GM20431 (cell line): ENCODE measurements around the gene NEK8.
"Not testable (repeated sequence)": the region's sequence is repeated elsewhere in the genome, so short reads cannot be mapped to it uniquely, and the experiment has no call there.

Source experiments
- in situ Hi-C: fragments of 300-500 bp; cut with MseI, MboI; formaldehyde crosslinking; loops from one replicate; pipeline ENCODE4 v1.15.0; 2020; ENCODE audit warnings: low sequenced_read_pairs; ENCODE audit not compliant: unreplicated experiment

NEK8 gene

DNA sequence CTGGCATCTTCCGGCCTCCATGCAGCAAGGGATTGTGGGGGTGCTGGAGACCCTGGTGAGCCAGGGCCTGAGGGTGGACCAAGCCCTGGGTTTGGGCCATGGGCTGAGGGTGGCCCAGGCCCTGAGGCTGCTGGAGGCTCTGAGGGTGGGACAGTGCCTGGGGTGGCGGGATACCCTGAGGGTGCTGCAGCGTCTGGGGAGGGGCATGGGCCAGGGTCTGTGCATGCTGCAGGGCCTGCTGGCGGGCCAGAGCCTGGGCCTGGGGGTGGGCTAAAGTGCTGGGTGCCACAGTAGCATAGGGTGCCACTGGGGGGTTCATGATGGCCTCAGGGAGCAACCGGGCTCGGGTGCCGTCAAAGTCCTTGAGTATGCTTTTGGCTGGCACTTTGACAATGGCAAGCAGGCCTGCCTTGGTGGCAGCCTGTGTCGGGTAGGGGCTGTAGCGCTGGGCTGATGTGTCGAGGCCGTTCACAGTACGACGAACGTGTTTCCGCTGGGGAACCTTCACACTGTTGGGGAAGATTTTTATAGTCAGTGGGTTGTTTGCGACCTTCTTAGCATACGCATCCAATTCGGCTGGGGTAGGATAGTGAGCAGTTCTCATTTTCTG is 30.8 kb downstream of the NEK8 start:
- in situ Hi-C loops, result no loop called here

- in situ Hi-C loops, result no loop called here
Observed at GRCh38 chr17:28760601-28761562, 32.3 kb downstream of the NEK8 start.

DNA sequence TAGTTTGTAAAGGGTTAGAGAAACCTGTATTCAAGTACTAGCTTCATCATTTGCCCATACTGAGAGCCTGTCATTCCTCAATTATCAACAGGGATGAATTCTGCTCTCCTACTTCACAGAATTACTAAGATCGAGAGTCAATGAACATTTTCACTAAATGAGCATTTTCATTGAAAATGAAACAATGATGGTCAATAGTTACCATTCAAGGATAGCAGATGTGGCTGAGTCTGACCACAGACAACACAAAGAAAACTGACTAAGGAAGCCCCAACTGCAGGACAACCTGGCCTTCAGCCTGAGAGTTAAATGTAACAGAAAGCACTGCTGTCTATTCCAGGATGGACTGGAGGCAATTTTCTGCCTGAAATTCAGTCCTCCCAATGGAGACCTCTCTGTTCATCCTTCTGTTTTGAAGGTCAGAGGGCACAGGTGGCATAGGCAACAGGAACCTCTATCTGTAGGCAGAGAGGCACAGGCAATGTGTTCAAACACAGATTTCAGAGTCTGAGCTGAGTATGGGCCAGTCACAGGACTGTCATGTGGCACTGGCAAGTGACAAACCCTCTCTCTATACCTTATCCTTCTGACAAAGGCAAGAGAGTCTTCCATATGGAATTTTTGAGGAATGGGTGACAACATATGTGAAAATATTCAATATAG is 34.7 kb downstream of the NEK8 start:
- in situ Hi-C loops, result no loop called here

DNA sequence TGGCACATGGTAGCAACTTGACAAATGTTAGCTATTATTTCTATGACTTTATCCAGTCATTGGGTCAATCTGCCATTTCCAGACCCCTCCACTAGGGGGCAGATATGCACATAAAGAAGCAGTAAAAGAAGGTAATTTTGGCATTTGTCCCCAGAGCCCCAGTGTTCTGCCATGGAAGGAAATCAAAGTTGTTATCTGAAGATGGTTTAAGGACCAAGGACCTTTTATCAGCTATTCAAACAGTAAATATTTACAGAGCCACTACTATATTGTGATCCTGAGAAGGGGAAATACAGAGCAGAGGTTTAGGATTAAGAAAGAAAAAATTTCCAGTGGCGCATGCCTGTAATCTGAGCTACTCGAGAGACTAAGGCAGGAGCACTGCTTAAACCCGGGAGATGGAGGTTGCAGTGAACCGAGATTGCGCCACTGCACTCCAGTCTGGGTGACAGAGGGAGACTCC is 35.2 kb downstream of the NEK8 start:
- in situ Hi-C loops, result no loop called here

DNA sequence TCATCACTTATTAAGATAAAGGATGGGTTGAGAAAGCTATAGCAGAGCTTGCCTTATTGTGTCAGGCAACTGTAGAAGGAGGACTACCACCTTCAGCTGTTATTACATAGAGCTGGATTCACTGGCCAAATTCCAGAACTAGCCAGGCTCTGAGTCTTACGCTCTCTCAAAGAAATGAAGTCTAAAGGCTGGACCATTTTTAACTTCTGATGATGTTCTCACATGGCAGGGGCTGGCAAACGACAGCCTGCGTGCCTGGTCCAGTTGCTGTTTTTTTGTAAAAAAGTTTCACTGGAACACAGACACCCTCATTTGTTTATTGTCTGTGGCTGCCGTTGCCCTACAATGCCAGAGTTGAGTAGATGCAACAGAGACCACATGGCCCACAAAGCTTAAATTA is 36.5 kb downstream of the NEK8 start:
- in situ Hi-C loops, result no loop called here

DNA sequence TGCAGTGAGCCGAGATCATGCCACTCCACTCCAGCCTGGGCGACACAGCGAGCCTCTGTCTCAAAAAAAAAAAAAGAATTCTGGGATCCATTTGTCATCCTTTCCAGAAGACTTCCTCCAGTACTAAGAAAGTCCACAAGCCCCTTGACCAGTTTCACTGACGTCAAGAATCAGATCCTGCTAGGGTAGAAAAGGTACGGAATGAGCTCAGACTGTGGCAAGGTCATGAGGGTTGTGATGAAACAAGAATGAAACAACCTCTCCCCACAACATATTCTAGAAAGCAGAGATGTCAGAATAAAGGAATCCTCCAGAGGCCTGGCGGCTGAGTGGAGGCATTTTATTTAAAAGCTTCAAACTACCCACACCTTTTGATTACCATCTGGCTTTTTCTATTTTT is 45.1 kb downstream of the NEK8 start:
- in situ Hi-C loops, result no loop called here

- in situ Hi-C loops, result no loop called here
Observed at GRCh38 chr17:28774206-28774605, 45.6 kb downstream of the NEK8 start.

- in situ Hi-C loops, result no loop called here
Observed at GRCh38 chr17:28777178-28777577, 48.6 kb downstream of the NEK8 start.

DNA sequence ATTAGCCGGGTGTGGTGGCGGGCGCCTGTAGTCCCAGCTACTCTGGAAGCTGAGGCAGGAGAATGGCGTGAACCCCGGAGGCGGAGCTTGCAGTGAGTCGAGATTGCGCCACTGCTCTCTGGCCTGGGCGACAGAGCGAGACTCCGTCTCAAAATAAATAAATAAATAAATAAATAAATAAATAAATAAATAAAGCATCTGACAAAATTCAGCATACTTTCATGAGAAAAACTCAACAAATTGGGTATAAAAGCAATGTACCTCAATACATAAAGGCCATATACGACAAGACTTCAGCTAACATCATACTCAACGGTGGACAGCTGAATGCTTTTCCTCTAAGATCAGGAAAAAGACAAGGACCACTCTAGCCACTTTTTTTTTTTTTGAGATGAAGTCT is 51.0 kb downstream of the NEK8 start:
- in situ Hi-C loops, result not testable (repeated sequence)

DNA sequence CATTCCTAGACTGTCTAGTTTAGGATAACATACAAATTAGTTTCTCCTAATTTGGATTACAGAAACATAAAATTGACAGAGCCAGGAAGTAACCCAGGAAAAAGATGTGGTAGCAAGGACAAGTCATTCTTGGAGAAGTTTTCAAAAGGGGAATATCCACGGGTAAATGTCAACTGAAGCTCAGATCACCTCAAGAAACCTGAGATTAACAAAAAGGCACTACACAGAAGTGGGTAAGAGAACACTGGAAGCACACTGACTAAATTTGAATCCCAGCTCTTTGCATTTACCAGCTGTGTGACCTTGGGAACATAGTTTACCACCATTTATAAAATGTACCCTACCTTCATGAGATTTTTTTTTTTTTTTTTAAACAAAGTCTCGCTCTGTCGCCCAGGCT is 54.6 kb downstream of the NEK8 start:
- in situ Hi-C loops, result no loop called here

GRCh38 chr17:28788100-28788499 is 59.5 kb downstream of the NEK8 start:
- in situ Hi-C loops, result no loop called here
